IPS DF 4.7 (cell line): Measurements from ENCODE around the gene NEDD9.

Source experiments
- DNase-seq: peaks from one replicate; pipeline ENCODE4 v3.0.0-alpha.2; 2013; ENCODE audit warnings: low spot score; ENCODE audit errors: extremely low read depth

NEDD9 gene

GRCh38 chr6:11146117-11146826 is 86.2 kb downstream of the NEDD9 start:
- DNase-seq = no peak

GRCh38 chr6:11144393-11144851 is 88.0 kb downstream of the NEDD9 start:
- DNase-seq = no peak

GRCh38 chr6:11143394-11144371 is 88.8 kb downstream of the NEDD9 start:
- no peak for DNase-seq

- DNase-seq = no peak
Observed at GRCh38 chr6:11142296-11143027, 90.0 kb downstream of the NEDD9 start.

GRCh38 chr6:11141295-11141694 is 91.2 kb downstream of the NEDD9 start:
- no peak for DNase-seq

GRCh38 chr6:11140056-11140455 is 92.4 kb downstream of the NEDD9 start:
- no peak for DNase-seq

GRCh38 chr6:11139051-11139960 is 93.2 kb downstream of the NEDD9 start:
- DNase-seq = no peak

- DNase-seq = no peak
Observed at GRCh38 chr6:11136809-11137208, 95.7 kb downstream of the NEDD9 start.
